IMR-90 (cell line): ENCODE results near the gene CDC20B.

Experiments used
- CTCF ChIP-seq: conservative IDR thresholded peaks from 2 replicates; pipeline ENCODE4 v1.5.1; 2012; ENCODE audit warnings: mild to moderate bottlenecking, low read depth, low read length, improper control_type of control experiment
- MAFK ChIP-seq: IDR thresholded peaks from 2 replicates; pipeline ENCODE4 v1.6.1; 2012; ENCODE audit warnings: low read depth, low read length, improper control_type of control experiment
- TF ChIP-seq, protein P1 (sequence below): fragments of 150-350 bp; IDR thresholded peaks from 2 replicates; pipeline ENCODE4 v1.6.1; 2017; ENCODE audit warnings: mild to moderate bottlenecking, antibody characterized with exemption, low read length, low read depth

- TF ChIP-seq, protein P1, sequence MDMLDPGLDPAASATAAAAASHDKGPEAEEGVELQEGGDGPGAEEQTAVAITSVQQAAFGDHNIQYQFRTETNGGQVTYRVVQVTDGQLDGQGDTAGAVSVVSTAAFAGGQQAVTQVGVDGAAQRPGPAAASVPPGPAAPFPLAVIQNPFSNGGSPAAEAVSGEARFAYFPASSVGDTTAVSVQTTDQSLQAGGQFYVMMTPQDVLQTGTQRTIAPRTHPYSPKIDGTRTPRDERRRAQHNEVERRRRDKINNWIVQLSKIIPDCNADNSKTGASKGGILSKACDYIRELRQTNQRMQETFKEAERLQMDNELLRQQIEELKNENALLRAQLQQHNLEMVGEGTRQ: no peak
- TF ChIP-seq MAFK (no peak), CTCF (no peak)
Observed at GRCh38 chr5:55073211-55073610, 99.8 kb downstream of the CDC20B start.
